H1 (cell line): Measurements from ENCODE around the gene ITPKC. TPM values are rescaled to one million over a fixed set of nuclear protein-coding genes. Genes with fewer than 3 reads are reported as not detected.
"Not testable (repeated sequence)": the region's sequence is repeated elsewhere in the genome, so short reads cannot be mapped to it uniquely, and the experiment has no call there.

Experiments used
- CTCF ChIA-PET: fragments of 300-600 bp; sonication (Branson Sonifier 250); formaldehyde crosslinking; loops from one replicate; lab custom pipeline; 2021; ENCODE audit not compliant: partially characterized antibody; lab: Charles Lee
- POLR2A ChIA-PET: fragments of 300-600 bp; sonication (Branson Sonifier 250); formaldehyde crosslinking; loops from one replicate; lab custom pipeline; 2021; ENCODE audit warnings: inconsistent platforms; ENCODE audit not compliant: partially characterized antibody; lab: Charles Lee
- DNase-seq, 2 experiments: peaks; one replicate each; pipeline versions ENCODE4 v3.0.0 to v3.0.0-alpha.2; 2010 to 2022; ENCODE audit warnings: low spot score in 2 of 2, low read depth in 1 of 2, mixed read lengths in 1 of 2
- FAIRE-seq: peaks from 2 replicates; lab custom pipeline; 2011; peaks lifted over from hg19 to GRCh38; lab: Jason Lieb, UNC
- H2AFZ ChIP-seq: 2 replicates; pipeline ENCODE4 v1.8.1; 2012; ENCODE audit warnings: low read length, inconsistent platforms
- H2AK5ac ChIP-seq: 2 replicates; pipeline ENCODE4 v1.6.1; 2013; ENCODE audit warnings: low read depth, low read length
- H2BK120ac ChIP-seq: replicated peaks from 2 replicates; pipeline ENCODE3; 2013; ENCODE audit warnings: low read depth, low read length, inconsistent platforms
- H2BK12ac ChIP-seq: 2 replicates; pipeline ENCODE4 v1.6.1; 2013; ENCODE audit warnings: low read depth, low read length
- H2BK15ac ChIP-seq: 2 replicates; pipeline ENCODE4 v1.6.1; 2013; ENCODE audit warnings: low read length
- H2BK20ac ChIP-seq: 2 replicates; pipeline ENCODE4 v1.6.1; 2013; ENCODE audit warnings: low read length
- H2BK5ac ChIP-seq: 2 replicates; pipeline ENCODE4 v1.6.1; 2013; ENCODE audit warnings: low read depth, low read length
- H3K14ac ChIP-seq: 2 replicates; pipeline ENCODE4 v1.6.1; 2013; ENCODE audit warnings: inconsistent platforms; ENCODE audit not compliant: insufficient read length
- H3K18ac ChIP-seq: 2 replicates; pipeline ENCODE4 v1.6.1; 2013; ENCODE audit warnings: low read length; ENCODE audit errors: extremely low read depth
- H3K23ac ChIP-seq: 2 replicates; pipeline ENCODE4 v1.6.1; 2013; ENCODE audit warnings: inconsistent platforms; ENCODE audit not compliant: insufficient read length
- H3K23me2 ChIP-seq: 2 replicates; pipeline ENCODE4 v1.6.1; 2013; ENCODE audit warnings: low read depth, low read length
- H3K27ac ChIP-seq: 2 replicates; pipeline ENCODE4 v1.6.1; 2011; ENCODE audit warnings: low read depth, low read length, inconsistent platforms
- H3K27me3 ChIP-seq, 4 experiments: replicated peaks in 1 of 4; 1 replicate in 1 of 4; 2 replicates in 3 of 4; pipeline versions ENCODE4 v1.6.1 to v1.8.1; 2011 to 2013; ENCODE audit warnings: low read length in 3 of 4, mild to moderate bottlenecking in 3 of 4, inconsistent platforms in 2 of 4, mixed read lengths in 2 of 4, moderate library complexity in 1 of 4; ENCODE audit not compliant: control insufficient read depth in 3 of 4, insufficient read depth in 3 of 4; ENCODE audit errors: extremely low read depth in 1 of 4
- H3K36me3 ChIP-seq, 4 experiments: 2 replicates each; pipeline versions ENCODE4 v1.6.1 to v1.8.1; 2011 to 2013; ENCODE audit warnings: mild to moderate bottlenecking in 4 of 4, low read length in 3 of 4, moderate library complexity in 2 of 4, control low read depth in 1 of 4, inconsistent platforms in 1 of 4; ENCODE audit not compliant: insufficient read depth in 4 of 4, control insufficient read depth in 2 of 4
- H3K4ac ChIP-seq: replicated peaks from 2 replicates; pipeline ENCODE3; 2013; ENCODE audit warnings: low read length, low read depth, mixed read lengths, inconsistent platforms; ENCODE audit not compliant: insufficient read length
- H3K4me1 ChIP-seq, 4 experiments: replicated peaks in 1 of 4; 1 replicate in 1 of 4; 2 replicates in 3 of 4; pipeline versions ENCODE4 v1.6.1 to v1.8.1; 2011 to 2013; ENCODE audit warnings: low read length in 3 of 4, inconsistent platforms in 2 of 4, mixed read lengths in 1 of 4; ENCODE audit not compliant: insufficient read depth in 4 of 4, control insufficient read depth in 3 of 4
- H3K4me2 ChIP-seq, 2 experiments: 2 replicates each; pipeline versions ENCODE4 v1.6.1 to v1.8.1; 2011 to 2013; ENCODE audit warnings: low read depth in 2 of 2, low read length in 2 of 2, control low read depth in 1 of 2, inconsistent platforms in 1 of 2, mild to moderate bottlenecking in 1 of 2; ENCODE audit not compliant: insufficient read depth in 1 of 2
- H3K4me3 ChIP-seq, 4 experiments: fragments of 200-600, 300-600 bp in 1 of 4; sonication (generic), shearing (Covaris generic), sonication (Bioruptor Twin) in 1 of 4; 2 replicates each; pipeline versions ENCODE4 v1.5.1 to v1.8.1; 2011 to 2016; ENCODE audit warnings: low read length in 4 of 4, low read depth in 3 of 4, control low read depth in 2 of 4, inconsistent platforms in 2 of 4, mild to moderate bottlenecking in 2 of 4, mixed read lengths in 1 of 4, moderate library complexity in 1 of 4; ENCODE audit not compliant: insufficient read depth in 2 of 4; ENCODE audit errors: extremely low read depth in 1 of 4
- H3K56ac ChIP-seq: replicated peaks from 2 replicates; pipeline ENCODE3; 2013; ENCODE audit warnings: low read depth, mild to moderate bottlenecking, mixed read lengths, low read length, inconsistent platforms; ENCODE audit not compliant: insufficient read length
- H3K79me1 ChIP-seq: 2 replicates; pipeline ENCODE4 v1.6.1; 2013; ENCODE audit warnings: low read depth, low read length, control low read depth
- H3K79me2 ChIP-seq, 2 experiments: 2 replicates each; pipeline versions ENCODE4 v1.6.1 to v1.8.1; 2012 to 2013; ENCODE audit warnings: low read length in 2 of 2, mild to moderate bottlenecking in 2 of 2, inconsistent platforms in 1 of 2; ENCODE audit not compliant: insufficient read depth in 2 of 2, control insufficient read depth in 1 of 2
- H3K9ac ChIP-seq, 4 experiments: replicated peaks in 1 of 4; 1 replicate in 1 of 4; 2 replicates in 3 of 4; pipeline versions ENCODE4 v1.6.1 to v1.8.1; 2011 to 2013; ENCODE audit warnings: low read depth in 3 of 4, low read length in 3 of 4, control low read depth in 2 of 4, mild to moderate bottlenecking in 2 of 4, moderate library complexity in 2 of 4, inconsistent platforms in 1 of 4; ENCODE audit errors: extremely low read depth in 1 of 4
- H3K9me3 ChIP-seq, 2 experiments: 2 replicates each; pipeline versions ENCODE4 v1.6.1 to v1.8.1; 2012 to 2013; ENCODE audit warnings: mild to moderate bottlenecking in 2 of 2, moderate library complexity in 2 of 2, control low read depth in 1 of 2, inconsistent platforms in 1 of 2, low read depth in 1 of 2, low read length in 1 of 2, mixed read lengths in 1 of 2; ENCODE audit not compliant: insufficient read depth in 2 of 2
- H4K20me1 ChIP-seq, 2 experiments: replicated peaks in 1 of 2; 2 replicates each; pipeline versions ENCODE3 to v1.8.1; 2011 to 2013; ENCODE audit warnings: inconsistent platforms in 2 of 2, low read length in 2 of 2, mild to moderate bottlenecking in 1 of 2; ENCODE audit not compliant: insufficient read depth in 2 of 2, control insufficient read depth in 1 of 2
- H4K5ac ChIP-seq: 2 replicates; pipeline ENCODE4 v1.6.1; 2013; ENCODE audit warnings: low read length, low read depth, mixed read lengths, inconsistent platforms; ENCODE audit not compliant: insufficient read length
- H4K8ac ChIP-seq: 2 replicates; pipeline ENCODE4 v1.8.0; 2013; ENCODE audit warnings: mild to moderate bottlenecking, moderate library complexity, low read length, inconsistent platforms; ENCODE audit not compliant: insufficient read depth; ENCODE audit errors: extremely low read depth
- H4K91ac ChIP-seq: replicated peaks from 2 replicates; pipeline ENCODE3; 2013; ENCODE audit warnings: low read length, mixed read lengths, inconsistent platforms; ENCODE audit not compliant: insufficient read length
- POU5F1 ChIP-seq: IDR thresholded peaks from 2 replicates; pipeline ENCODE4 v1.6.1; 2011; ENCODE audit warnings: low read depth, mild to moderate bottlenecking, low read length, moderate library complexity
- RFX5 ChIP-seq: IDR thresholded peaks from 2 replicates; pipeline ENCODE4 v1.6.1; 2011; ENCODE audit warnings: low read depth, low read length, improper control_type of control experiment, borderline replicate concordance
- SAP30 ChIP-seq: fragments of 300-600 bp; sonication (generic); IDR thresholded peaks from 2 replicates; pipeline ENCODE4 v1.7.1; 2012; ENCODE audit warnings: low read length, moderate library complexity, mild to moderate bottlenecking, inconsistent platforms; ENCODE audit not compliant: insufficient read depth, insufficient replicate concordance
- WGBS, 2 experiments: shearing (Covaris generic) in 1 of 2; methylation state at CpG; one replicate each; pipeline versions ENCODE4 v1.1.6 to v1.1.7; 2013 to 2015; ENCODE audit warnings: low lambda C conversion rate in 2 of 2, mixed read lengths in 2 of 2, inconsistent platforms in 1 of 2, low coverage in 1 of 2, missing lambda C conversion rate in 1 of 2; ENCODE audit not compliant: insufficient replicate concordance in 2 of 2, insufficient coverage in 1 of 2, insufficient read length in 1 of 2; ENCODE audit errors: extremely low coverage in 1 of 2, missing lambda C conversion rate in 1 of 2; 5-methylcytosine and 5-hydroxymethylcytosine counted together
- polyA plus RNA-seq, 7 experiments: library from polyadenylated mRNA; depleted of rRNA in 3 of 7; stranded (reverse) in 5 of 7; unstranded in 2 of 7; fragments of >200 nt in 5 of 7; fragments of 200-250 nt in 2 of 7; gene quantifications; 1 replicate in 5 of 7; 2 replicates in 1 of 7; 4 replicates in 1 of 7; pipeline versions ENCODE4 v1.2.1 to v1.2.3, GENCODE V29; 2011 to 2013; ENCODE audit warnings: missing spikeins in 2 of 7, mixed read lengths in 2 of 7
- total RNA-seq: library from RNA; stranded (reverse); fragmentation: NEBNext Ultra II Directional; extraction: Animal tissue kit (Norgen Biotek cat#: 25700); gene quantifications from 2 replicates; pipeline ENCODE4 v1.2.1, GENCODE V29; 2021

Gene ITPKC
- total and polyA plus RNA-seq, 2 of the 8 experiments (the other 6 are each of a cell fraction or from before 2014, with no cell fraction given) = 5.2 to 8.9 TPM

GRCh38 chr19:40726279-40726678 is 9.4 kb downstream of the ITPKC start (continued):
- no peak for TF ChIP-seq RFX5
- TF ChIP-seq SAP30 = no peak
- no peak for TF ChIP-seq POU5F1

GRCh38 chr19:40730065-40730464 is 13.2 kb downstream of the ITPKC start:
- 89% methylated on average over 5 of the region's 5 CpGs; no CpG with 5 or more reads in 1 of the 2 experiments for WGBS, 2 experiments

More at GRCh38 chr19:40730065-40730464, 13.2 kb downstream of the ITPKC start:
- not testable (repeated sequence) for H3K23ac ChIP-seq, H3K9me3 ChIP-seq, H3K79me1 ChIP-seq, H3K18ac ChIP-seq, H2AK5ac ChIP-seq, H2BK120ac ChIP-seq, H3K4me2 ChIP-seq, H4K91ac ChIP-seq, H3K56ac ChIP-seq, H2BK5ac ChIP-seq, H2BK20ac ChIP-seq, H3K79me2 ChIP-seq, H3K4me3 ChIP-seq, H3K9ac ChIP-seq, H3K4ac ChIP-seq, FAIRE-seq, H3K23me2 ChIP-seq, H2BK12ac ChIP-seq, H3K27me3 ChIP-seq, H3K27ac ChIP-seq, H2AFZ ChIP-seq, H3K4me1 ChIP-seq, H2BK15ac ChIP-seq, H3K14ac ChIP-seq, H4K20me1 ChIP-seq, H4K8ac ChIP-seq, H4K5ac ChIP-seq, DNase-seq
- POLR2A ChIA-PET = interaction anchor here (0.6 to 2.0 kb wide), 7 partner anchors 10 to 161 kb away, joined by 3 to 6 read pairs (median 3); partner anchors contain the start of genes ACTMAP and EGLN2
- peaks cover 4 to 26% (median 14%) of the 10 kb centered on the region in 4 experiments; a peak in 6 of 8 replicates for H3K36me3 ChIP-seq
- CTCF ChIA-PET = interaction anchor here (0.7 to 1.4 kb wide), 3 partner anchors 9 to 524 kb away, joined by 3 to 4 read pairs (median 4); no protein-coding TSS in a partner anchor
